Mononuclear cell (primary cell): ENCODE measurements around the gene ME3. TPM values are rescaled to one million over a fixed set of nuclear protein-coding genes. Genes with fewer than 3 reads are reported as not detected.

ENCODE experiments used
- H3K27me3 ChIP-seq: 2 replicates; pipeline ENCODE4 v1.6.0; 2011; ENCODE audit warnings: low read length, control low read depth; ENCODE audit not compliant: insufficient read depth
- H3K4me1 ChIP-seq: 2 replicates; pipeline ENCODE4 v1.5.1; 2011; ENCODE audit warnings: mild to moderate bottlenecking, low read length, control low read depth; ENCODE audit not compliant: insufficient read depth
- H3K4me3 ChIP-seq: 2 replicates; pipeline ENCODE4 v1.5.1; 2011; ENCODE audit warnings: mild to moderate bottlenecking, low read length, moderate library complexity
- H3K9me3 ChIP-seq: 2 replicates; pipeline ENCODE4 v1.5.1; 2011; ENCODE audit warnings: low read depth, mild to moderate bottlenecking, control low read depth, low read length
- total RNA-seq: library from RNA; depleted of rRNA; stranded (reverse); fragments of >200 nt; gene quantifications from one replicate; pipeline ENCODE4 v1.2.3, GENCODE V29; 2012

The ME3 gene
- total RNA-seq, 1 donor = 4.2 TPM

DNA sequence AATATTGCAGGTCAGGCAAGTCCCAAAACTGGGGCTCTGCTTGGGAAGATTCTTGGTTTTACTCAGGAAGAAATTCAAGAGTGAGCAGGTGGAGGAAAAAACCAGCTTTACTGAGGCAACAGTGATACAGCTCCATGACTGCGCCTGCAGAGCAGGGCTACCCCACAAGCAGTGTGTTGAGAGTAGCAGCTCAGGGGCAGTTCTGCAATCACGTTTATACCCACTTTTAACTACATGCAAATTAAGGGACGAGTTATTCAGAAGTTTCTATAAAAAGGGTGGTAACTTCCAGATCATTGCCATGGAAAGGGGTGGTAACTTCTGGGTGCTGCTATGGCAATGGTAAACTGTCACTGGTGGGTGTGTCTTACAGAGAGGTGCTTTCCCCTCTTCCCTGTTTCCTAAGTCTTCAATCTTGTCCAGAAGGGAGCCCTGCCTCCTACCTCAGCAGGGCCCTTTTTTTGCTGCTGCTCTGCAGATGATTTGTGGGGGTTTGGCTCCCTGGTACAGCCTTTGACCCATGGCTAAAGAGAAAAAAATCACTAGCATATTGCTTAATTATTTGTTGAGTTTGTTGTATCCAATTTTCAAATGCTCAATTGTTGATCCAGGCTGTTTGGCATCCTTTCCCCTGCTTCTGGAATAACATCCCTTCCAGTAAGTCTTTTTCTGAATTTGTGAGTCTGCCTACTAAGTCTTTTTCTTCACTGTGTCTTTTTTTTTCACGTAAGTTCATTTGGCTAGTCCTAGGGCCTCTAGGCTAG, 30.0 kb upstream of the ME3 start:
- Histone ChIP-seq H3K4me3 (no peak overlapping the region), H3K27me3 (no peaks in the 10 kb centered on the region), H3K4me1 (no peaks in the 10 kb centered on the region), H3K9me3 (no peaks in the 10 kb centered on the region)

DNA sequence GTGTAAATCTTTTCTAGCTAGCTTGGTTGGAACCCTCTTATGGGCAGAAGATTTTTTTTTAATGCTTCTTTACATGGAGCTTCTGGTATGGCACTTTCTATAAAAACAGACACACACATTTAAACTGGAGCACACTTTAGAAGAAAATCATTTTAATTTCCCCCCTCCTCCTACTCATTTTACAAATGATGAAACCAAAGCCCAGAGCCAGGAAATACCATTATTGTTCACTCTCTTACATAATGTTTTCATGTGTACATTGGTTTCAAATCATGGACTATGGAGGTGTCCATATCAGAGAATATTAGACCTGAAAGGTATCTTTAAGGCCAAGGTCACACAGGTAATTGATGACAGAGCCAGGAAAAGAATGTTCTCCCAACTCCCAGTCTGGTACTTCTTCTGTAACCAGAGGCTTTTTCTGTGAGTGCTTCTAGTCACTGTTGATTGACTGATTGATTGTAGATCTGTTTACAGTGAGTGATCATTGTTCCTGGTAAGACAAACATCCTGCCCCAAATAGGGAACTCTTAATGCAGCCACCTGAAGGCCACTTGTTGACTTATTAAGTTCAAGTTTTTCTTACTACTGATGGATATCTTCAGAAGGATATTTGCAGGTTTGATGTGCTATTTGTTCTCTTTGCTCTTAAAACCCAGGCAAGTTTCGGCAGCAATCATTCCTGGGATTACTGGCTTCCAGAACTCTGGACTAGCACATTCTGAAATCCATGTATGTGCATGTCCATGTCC, 26.8 kb upstream of the ME3 start:
- Histone ChIP-seq H3K4me3 (no peak overlapping the region), H3K27me3 (no peaks in the 10 kb centered on the region), H3K9me3 (no peaks in the 10 kb centered on the region), H3K4me1 (no peaks in the 10 kb centered on the region)

DNA sequence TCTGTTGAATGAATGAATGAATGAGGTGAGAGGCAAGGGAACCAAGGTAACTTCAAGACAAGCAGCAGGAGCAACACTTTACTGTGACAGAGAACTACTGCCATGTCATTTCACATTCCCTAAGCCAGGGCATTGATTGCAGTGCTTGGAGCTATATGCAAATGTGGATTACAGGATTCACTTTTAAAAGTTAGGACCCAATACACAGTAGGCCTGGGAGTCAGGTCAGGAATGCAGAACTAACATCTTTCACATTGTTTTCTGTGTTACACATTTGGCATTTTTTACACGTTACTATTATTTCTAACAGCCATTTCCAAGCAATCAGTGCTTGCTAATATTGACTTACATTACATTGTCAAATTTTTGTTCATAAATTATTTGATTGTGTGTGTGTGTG, 26.2 kb upstream of the ME3 start:
- no peaks in the 10 kb centered on the region for H3K4me1 ChIP-seq
- H3K9me3 ChIP-seq = no peaks in the 10 kb centered on the region
- no peak overlapping the region for H3K4me3 ChIP-seq
- no peaks in the 10 kb centered on the region for H3K27me3 ChIP-seq

DNA sequence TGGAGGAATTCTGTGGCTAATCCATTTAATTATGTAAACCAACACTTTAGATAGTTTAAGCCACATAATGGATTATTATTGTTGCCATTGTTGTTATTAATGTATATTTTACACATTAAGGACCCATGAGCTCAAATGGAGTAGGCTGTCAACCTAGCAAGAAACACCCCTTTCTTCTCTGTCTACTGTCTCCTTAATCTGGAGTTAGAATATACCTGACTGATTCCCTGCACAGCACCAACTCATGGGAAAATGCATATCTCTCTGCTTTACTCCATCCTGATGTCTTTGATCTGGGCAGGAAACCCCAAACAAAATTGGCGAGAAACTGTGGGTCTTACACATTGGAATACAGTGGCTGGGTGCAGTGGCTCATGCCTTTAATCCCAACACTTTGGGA, 24.0 kb upstream of the ME3 start:
- Histone ChIP-seq H3K27me3 (no peaks in the 10 kb centered on the region), H3K4me1 (no peaks in the 10 kb centered on the region), H3K9me3 (no peaks in the 10 kb centered on the region), H3K4me3 (no peak overlapping the region)

DNA sequence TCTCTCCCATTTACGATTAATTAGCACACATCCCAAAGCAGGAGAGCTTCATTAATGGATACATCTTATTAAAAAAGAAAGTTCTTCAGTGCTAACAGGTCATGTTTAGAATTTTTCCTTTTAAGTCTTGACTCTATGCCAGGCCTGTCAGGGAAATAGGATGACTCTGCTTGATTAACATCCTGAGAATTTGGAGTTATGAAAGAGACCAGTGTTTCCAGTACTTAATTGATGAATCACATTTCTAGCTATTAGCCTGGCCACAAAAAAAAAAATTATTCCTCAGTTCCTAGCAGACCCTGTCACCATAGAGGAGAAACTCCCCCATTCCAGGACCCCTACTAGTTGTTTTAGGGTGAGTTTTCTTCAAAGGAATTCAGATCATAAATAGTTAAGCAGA, 23.6 kb upstream of the ME3 start:
- Histone ChIP-seq H3K27me3 (no peaks in the 10 kb centered on the region), H3K9me3 (no peaks in the 10 kb centered on the region), H3K4me3 (no peak overlapping the region), H3K4me1 (no peaks in the 10 kb centered on the region)

DNA sequence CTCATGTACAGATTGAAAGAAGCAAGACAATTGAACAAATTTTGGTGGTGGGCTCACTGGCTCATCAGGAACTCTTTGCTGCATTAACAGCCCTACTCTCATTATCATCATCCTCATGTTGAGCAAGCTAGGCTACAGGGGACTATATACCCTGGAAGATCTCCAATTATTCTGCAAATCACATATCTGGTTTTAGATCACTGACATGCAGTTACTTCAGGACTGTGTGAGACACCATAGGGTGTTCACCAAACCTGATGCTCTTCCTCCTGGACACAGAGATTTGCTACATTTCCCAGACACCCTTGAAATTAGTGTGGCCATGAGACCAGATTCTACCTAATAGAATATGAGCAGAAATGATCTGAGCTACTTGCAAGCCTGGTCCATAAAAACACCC, 23.0 kb upstream of the ME3 start:
- Histone ChIP-seq H3K4me3 (no peak overlapping the region), H3K4me1 (no peaks in the 10 kb centered on the region), H3K27me3 (no peaks in the 10 kb centered on the region), H3K9me3 (no peaks in the 10 kb centered on the region)

DNA sequence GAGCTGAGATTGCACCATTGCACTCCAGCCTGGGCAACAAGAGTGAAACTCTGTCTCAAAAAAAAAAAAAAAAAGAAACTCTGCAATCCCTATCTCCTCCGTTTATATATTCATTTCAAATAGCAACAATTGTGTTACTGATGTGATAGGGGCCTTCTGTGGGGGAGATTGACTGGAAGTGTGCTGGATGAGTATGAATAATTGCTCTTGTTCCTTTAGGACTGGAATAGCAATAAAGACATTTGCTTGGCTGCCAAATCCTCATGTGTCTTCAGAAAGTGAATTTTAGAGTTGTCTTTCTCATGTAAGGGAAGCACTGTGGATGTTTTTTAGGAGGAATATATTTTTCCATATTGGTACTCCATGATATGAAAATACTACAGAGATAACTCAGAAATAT, 21.1 kb upstream of the ME3 start:
- Histone ChIP-seq H3K4me1 (no peaks in the 10 kb centered on the region), H3K4me3 (no peak overlapping the region), H3K27me3 (no peaks in the 10 kb centered on the region), H3K9me3 (no peaks in the 10 kb centered on the region)

DNA sequence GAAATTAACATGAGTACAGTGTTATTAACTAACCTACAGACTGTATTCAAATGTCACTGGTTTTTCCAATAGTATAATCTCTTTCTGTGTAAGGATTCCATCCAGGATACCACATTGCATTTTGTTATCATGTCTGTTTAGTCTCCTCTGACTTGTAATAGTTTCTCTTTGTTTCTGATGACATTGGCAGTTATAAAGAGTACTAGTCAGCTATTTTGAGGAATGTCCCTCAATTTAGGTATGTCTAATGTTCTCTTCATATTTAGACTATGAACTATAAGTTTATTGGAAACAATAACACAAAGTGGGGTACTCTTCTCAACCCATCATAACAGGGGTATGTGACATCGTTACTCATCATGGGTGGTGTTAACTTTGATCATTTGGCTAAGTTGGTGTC, 20.3 kb upstream of the ME3 start:
- Histone ChIP-seq H3K27me3 (no peaks in the 10 kb centered on the region), H3K9me3 (no peaks in the 10 kb centered on the region), H3K4me3 (no peak overlapping the region), H3K4me1 (no peaks in the 10 kb centered on the region)

DNA sequence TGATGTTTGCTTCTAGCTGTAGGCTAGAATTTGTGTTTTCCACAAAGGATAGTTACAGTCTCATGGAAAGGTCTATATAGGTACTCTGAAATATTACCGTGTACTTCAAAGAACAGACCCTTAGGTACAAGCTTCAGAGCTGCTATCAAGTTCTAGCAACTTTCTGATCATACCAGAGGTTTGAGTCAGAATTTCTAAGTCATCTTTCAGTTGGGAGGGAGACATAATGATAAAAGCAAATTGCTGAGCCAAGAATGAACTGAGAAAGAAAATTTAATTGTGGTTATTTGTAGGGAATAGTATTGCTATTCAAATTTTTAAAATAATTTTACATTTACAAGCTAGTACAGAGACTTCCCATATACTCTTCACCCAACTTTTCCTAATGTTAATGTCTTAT, 19.9 kb upstream of the ME3 start:
- no peaks in the 10 kb centered on the region for H3K9me3 ChIP-seq
- H3K27me3 ChIP-seq = no peaks in the 10 kb centered on the region
- no peak overlapping the region for H3K4me3 ChIP-seq
- H3K4me1 ChIP-seq = no peaks in the 10 kb centered on the region

DNA sequence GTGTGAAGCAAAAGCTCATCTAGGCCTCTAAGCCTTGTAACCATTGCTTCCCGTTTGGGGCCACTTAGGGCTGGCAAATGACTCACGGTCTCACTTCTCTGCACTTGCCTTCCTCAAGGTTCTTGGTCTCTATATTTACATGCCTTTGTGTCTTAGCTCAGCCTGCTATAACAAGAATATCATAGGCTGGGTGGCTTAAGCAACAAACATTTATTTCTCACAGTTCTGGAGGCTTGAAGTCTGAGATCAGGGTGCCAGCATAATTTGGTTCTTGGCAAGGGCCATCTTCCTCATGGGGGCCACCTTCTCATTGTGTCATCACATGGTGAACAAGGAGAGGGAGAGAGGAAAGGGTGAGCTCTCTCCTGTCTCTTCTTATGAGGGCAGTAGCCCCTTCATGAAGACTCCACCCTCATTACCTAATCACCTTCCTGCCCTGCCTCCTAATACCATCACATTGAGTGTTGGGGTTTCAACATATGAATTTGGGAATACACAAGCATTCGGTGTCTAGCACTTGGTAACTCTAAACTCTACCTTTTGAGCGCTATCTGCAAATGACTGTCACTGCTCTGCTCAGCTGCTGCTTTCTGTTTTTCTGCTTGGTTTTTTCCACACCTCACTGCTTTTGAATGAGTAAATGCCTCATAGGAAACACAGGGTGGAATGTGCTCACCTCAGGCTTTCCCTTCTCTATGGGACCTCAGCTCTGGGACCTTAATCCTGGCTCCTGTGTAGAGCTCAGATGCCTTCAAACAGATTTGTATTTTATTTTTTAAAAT, 16.2 kb upstream of the ME3 start:
- no peaks in the 10 kb centered on the region for H3K27me3 ChIP-seq
- no peak overlapping the region for H3K4me3 ChIP-seq
- H3K9me3 ChIP-seq = no peaks in the 10 kb centered on the region
- no peaks in the 10 kb centered on the region for H3K4me1 ChIP-seq

DNA sequence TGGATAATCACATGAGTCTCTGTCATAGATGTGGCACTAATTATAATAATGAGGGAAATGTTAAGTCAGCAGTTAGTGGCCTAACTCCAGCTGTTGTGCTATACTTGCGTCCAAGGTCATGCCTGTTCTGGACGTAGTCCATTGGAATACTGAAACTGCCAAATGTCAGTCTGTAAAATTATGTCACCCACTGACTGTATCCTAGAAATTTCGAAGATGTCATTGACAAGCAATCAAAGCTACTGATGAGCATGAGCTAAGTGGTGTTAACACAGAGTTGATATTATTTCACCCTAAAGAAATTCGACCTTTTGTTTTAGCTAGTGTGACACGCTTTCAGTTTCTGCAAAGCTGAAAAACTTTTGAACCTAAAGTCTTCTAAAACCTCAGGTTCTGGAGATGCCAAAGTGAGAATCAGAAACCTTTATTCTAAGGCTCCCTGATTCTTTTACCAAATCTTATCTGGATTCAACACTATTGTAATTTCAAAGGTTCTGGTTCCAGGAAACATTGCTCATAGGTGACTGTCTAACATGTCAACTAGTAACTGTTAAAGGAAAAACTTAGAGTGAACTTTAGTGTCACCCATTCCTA, 14.9 kb upstream of the ME3 start:
- no peaks in the 10 kb centered on the region for H3K27me3 ChIP-seq
- no peaks in the 10 kb centered on the region for H3K4me1 ChIP-seq
- no peaks in the 10 kb centered on the region for H3K9me3 ChIP-seq
- H3K4me3 ChIP-seq = no peak overlapping the region

DNA sequence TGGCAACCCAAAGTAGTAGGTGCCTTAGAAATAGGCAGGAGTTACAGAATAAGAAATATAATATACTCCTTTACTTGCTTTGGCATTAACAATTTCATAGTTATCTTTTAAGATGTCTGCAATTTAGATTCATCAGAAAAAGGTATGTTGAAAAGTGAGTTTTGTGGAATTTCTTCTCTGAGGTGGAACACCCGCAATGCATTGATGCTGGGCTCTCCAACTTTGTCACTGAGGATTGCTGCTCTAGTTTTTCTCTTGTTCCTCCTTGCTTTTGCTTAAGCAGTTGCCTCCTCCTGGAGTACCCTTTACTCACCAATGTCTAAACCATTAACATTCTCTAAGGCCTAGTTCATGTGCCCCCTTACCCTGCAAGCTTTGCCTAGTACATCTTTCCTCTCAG, 14.1 kb upstream of the ME3 start:
- Histone ChIP-seq H3K4me1 (no peaks in the 10 kb centered on the region), H3K9me3 (no peaks in the 10 kb centered on the region), H3K27me3 (no peaks in the 10 kb centered on the region), H3K4me3 (no peak overlapping the region)

DNA sequence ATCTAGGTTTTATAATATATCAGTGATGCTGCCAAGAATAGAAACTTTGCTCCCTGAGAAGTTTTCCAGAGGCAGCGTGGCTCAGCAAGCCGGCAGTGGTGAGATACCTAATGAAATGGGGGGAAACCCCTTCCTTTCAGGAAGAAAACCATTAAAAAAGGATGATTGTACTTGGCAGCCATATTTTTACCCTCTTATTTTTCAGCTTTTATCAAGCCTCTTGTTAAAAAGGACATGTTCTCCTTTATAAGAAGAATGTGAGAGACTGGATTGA, 9.0 kb upstream of the ME3 start:
- Histone ChIP-seq H3K4me1 (no peaks in the 10 kb centered on the region), H3K9me3 (no peaks in the 10 kb centered on the region), H3K4me3 (no peak overlapping the region), H3K27me3 (no peaks in the 10 kb centered on the region)

DNA sequence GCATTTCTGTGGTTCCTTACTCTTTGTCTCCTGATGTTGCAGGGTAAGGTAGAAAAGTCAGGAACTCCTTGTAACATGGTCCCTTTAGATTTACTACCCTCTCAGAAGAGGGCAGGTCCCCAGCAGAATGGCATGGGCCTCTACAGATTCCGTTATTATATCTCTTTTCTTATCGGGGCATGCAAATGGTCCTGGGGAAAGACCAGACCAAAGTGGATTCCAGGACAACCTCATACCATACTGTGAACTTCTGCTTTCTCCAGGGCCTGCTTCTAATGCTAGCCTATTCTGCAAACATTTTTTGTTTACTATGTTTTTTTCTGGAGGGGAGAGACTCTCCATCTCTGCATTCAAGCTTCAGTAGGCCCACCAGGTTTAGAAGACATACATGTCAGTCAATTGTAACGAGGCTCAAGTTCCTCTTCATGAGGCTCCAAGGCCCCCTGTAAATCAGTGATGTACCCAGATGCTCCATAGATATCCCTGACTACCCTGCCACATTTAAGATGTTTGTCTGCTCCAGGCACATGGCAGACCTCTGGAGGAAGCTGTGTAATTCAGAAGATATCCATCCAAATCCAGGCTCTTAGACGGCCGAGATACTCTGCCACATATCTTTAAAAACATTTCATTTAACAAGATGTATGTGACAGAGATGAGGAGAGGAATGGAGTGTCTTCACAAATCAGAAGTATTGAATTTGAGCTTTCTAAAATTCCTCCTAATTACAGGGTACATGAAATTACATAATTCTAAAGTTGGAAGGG, 8.5 kb upstream of the ME3 start:
- Histone ChIP-seq H3K27me3 (no peaks in the 10 kb centered on the region), H3K9me3 (no peaks in the 10 kb centered on the region), H3K4me1 (no peaks in the 10 kb centered on the region), H3K4me3 (no peak overlapping the region)

DNA sequence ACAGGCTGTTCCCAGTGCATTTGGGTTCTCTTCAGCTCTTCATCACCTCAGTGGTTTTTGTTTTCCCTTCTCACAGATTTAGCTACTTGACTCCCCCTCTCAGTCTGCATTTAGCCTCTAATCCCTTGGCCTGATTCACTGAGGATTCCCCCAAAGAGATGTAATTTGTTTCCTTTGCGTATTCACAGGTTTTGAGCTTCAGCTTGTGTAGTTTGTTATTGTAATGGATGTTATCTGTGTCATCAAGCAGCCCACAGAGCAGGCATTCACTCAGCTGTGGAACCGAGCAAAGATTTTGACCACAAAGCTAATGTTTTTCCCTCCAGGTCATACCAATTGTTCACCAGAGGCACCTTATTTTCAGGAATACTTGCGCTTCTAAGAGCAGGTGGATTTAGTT, 6.4 kb upstream of the ME3 start:
- Histone ChIP-seq H3K27me3 (no peaks in the 10 kb centered on the region), H3K4me3 (no peak overlapping the region), H3K9me3 (no peaks in the 10 kb centered on the region), H3K4me1 (no peaks in the 10 kb centered on the region)
